HepG2 (cell line): ENCODE data around the gene RAB43. TPM values are rescaled to one million over a fixed set of nuclear protein-coding genes. Genes with fewer than 3 reads are reported as not detected.

ENCODE experiments used
- AGO1 ChIP-seq: fragments of 200-400 bp; formaldehyde crosslinking; IDR thresholded peaks from 2 replicates; pipeline ENCODE4 v1.6.1; 2017; ENCODE audit warnings: mild to moderate bottlenecking, low read depth, low read length, moderate library complexity; ENCODE audit not compliant: poor library complexity, severe bottlenecking
- ARNT2 ChIP-seq: sonication (generic); formaldehyde crosslinking; IDR thresholded peaks from 2 replicates; pipeline ENCODE4 v1.8.0; 2022; ENCODE audit warnings: mild to moderate bottlenecking, low read depth, missing genetic modification reagents, moderate library complexity
- ATRX ChIP-seq: sonication (generic); formaldehyde crosslinking; IDR thresholded peaks from 2 replicates; pipeline ENCODE4 v1.4.0; 2020; ENCODE audit warnings: missing genetic modification reagents, borderline replicate concordance
- CERS6 ChIP-seq: sonication (generic); formaldehyde crosslinking; IDR thresholded peaks from 2 replicates; pipeline ENCODE4 v1.5.0; 2020; ENCODE audit warnings: missing genetic modification reagents
- DR1 ChIP-seq: sonication (generic); formaldehyde crosslinking; IDR thresholded peaks from 2 replicates; pipeline ENCODE4 v1.8.0; 2021; ENCODE audit warnings: mild to moderate bottlenecking, missing genetic modification reagents, inconsistent platforms
- HNRNPK ChIP-seq: fragments of 200-400 bp; formaldehyde crosslinking; IDR thresholded peaks from 2 replicates; pipeline ENCODE4 v1.6.1; 2018; ENCODE audit warnings: low read length, low read depth, moderate library complexity, mild to moderate bottlenecking; ENCODE audit not compliant: poor library complexity, severe bottlenecking
- HNRNPUL1 ChIP-seq: fragments of 200-400 bp; formaldehyde crosslinking; IDR thresholded peaks from 2 replicates; pipeline ENCODE4 v1.6.1; 2017; ENCODE audit warnings: low read depth, mild to moderate bottlenecking, low read length, moderate library complexity
- MAZ ChIP-seq, 2 experiments: sonication (generic) in 1 of 2; formaldehyde crosslinking in 1 of 2; IDR thresholded peaks; 2 replicates each; pipeline versions ENCODE4 v1.5.0 to v1.6.1; 2012 to 2020; ENCODE audit warnings: low read depth in 2 of 2, mild to moderate bottlenecking in 2 of 2, borderline replicate concordance in 1 of 2, improper control_type of control experiment in 1 of 2, low read length in 1 of 2, missing genetic modification reagents in 1 of 2, moderate library complexity in 1 of 2
- MIXL1 ChIP-seq: IDR thresholded peaks from 2 replicates; pipeline ENCODE4 v1.6.1; 2016
- MLLT10 ChIP-seq: sonication (generic); formaldehyde crosslinking; IDR thresholded peaks from 2 replicates; pipeline ENCODE4 v1.4.0; 2020; ENCODE audit warnings: missing genetic modification reagents
- MYPOP ChIP-seq: sonication (generic); formaldehyde crosslinking; IDR thresholded peaks from 2 replicates; pipeline ENCODE4 v1.8.1; 2023; ENCODE audit warnings: mild to moderate bottlenecking, moderate library complexity, missing genetic modification reagents
- POLR2A ChIP-seq, 2 experiments: IDR thresholded peaks; 2 replicates each; pipeline ENCODE4 v1.6.1; 2011; ENCODE audit warnings: low read depth in 2 of 2, low read length in 2 of 2, mild to moderate bottlenecking in 1 of 2, moderate library complexity in 1 of 2; ENCODE audit not compliant: insufficient read depth in 1 of 2
- RAD51 ChIP-seq: fragments of 450-650 bp; IDR thresholded peaks from 2 replicates; pipeline ENCODE4 v1.6.1; 2016; ENCODE audit warnings: borderline replicate concordance
- RCOR2 ChIP-seq: IDR thresholded peaks from 2 replicates; pipeline ENCODE4 v1.6.1; 2016; ENCODE audit warnings: missing biosample characterization, missing genetic modification reagents
- SIX1 ChIP-seq: sonication (generic); formaldehyde crosslinking; IDR thresholded peaks from 2 replicates; pipeline ENCODE4 v1.4.0; 2020; ENCODE audit warnings: missing genetic modification reagents, borderline replicate concordance
- SNAI1 ChIP-seq: sonication (generic); formaldehyde crosslinking; IDR thresholded peaks from 2 replicates; pipeline ENCODE4 v1.5.0; 2020; ENCODE audit warnings: mild to moderate bottlenecking, missing genetic modification reagents, borderline replicate concordance
- SP5 ChIP-seq: IDR thresholded peaks from 2 replicates; pipeline ENCODE4 v1.6.1; 2016; ENCODE audit warnings: low read depth, borderline replicate concordance
- TAF1 ChIP-seq: sonication (generic); formaldehyde crosslinking; IDR thresholded peaks from 2 replicates; pipeline ENCODE4 v1.4.0; 2020; ENCODE audit warnings: missing genetic modification reagents
- YEATS4 ChIP-seq: sonication (generic); formaldehyde crosslinking; IDR thresholded peaks from 2 replicates; pipeline ENCODE4 v1.4.0; 2020; ENCODE audit warnings: missing genetic modification reagents, borderline replicate concordance
- ZFP36L2 ChIP-seq: sonication (generic); formaldehyde crosslinking; IDR thresholded peaks from 2 replicates; pipeline ENCODE4 v1.4.0; 2020; ENCODE audit warnings: missing genetic modification reagents
- ZNF225 ChIP-seq: sonication (generic); formaldehyde crosslinking; IDR thresholded peaks from 2 replicates; pipeline ENCODE4 v1.4.0; 2020; ENCODE audit warnings: mild to moderate bottlenecking, missing genetic modification reagents
- ZNF274 ChIP-seq: sonication (generic); formaldehyde crosslinking; IDR thresholded peaks from 2 replicates; pipeline ENCODE4 v1.5.1; 2020; ENCODE audit warnings: mild to moderate bottlenecking, missing genetic modification reagents
- ZNF326 ChIP-seq: sonication (generic); formaldehyde crosslinking; IDR thresholded peaks from 2 replicates; pipeline ENCODE4 v1.4.0; 2020; ENCODE audit warnings: missing genetic modification reagents, borderline replicate concordance
- ZNF441 ChIP-seq: sonication (generic); formaldehyde crosslinking; IDR thresholded peaks from 2 replicates; pipeline ENCODE4 v1.7.0; 2021; ENCODE audit warnings: missing genetic modification reagents, borderline replicate concordance
- ZNF652 ChIP-seq: IDR thresholded peaks from 2 replicates; pipeline ENCODE4 v1.6.1; 2016; ENCODE audit warnings: low read depth, borderline replicate concordance
- ZNF781 ChIP-seq: sonication (generic); formaldehyde crosslinking; IDR thresholded peaks from 2 replicates; pipeline ENCODE4 v1.5.1; 2020; ENCODE audit warnings: borderline replicate concordance, mild to moderate bottlenecking, missing genetic modification reagents; ENCODE audit errors: not compliant biosample characterization
- ZSCAN21 ChIP-seq: sonication (generic); formaldehyde crosslinking; IDR thresholded peaks from 2 replicates; pipeline ENCODE4 v1.8.0; 2022; ENCODE audit warnings: mild to moderate bottlenecking, missing genetic modification reagents, moderate library complexity, borderline replicate concordance
- ZSCAN25 ChIP-seq: sonication (generic); formaldehyde crosslinking; IDR thresholded peaks from 2 replicates; pipeline ENCODE4 v1.8.0; 2022; ENCODE audit warnings: mild to moderate bottlenecking, missing genetic modification reagents
- polyA plus RNA-seq, 8 experiments: library from polyadenylated mRNA; depleted of rRNA in 3 of 8; stranded (reverse) in 7 of 8; unstranded in 1 of 8; fragments of >200 nt; fragmentation: Illumina TruSeq in 4 of 8; extraction: Trizol in 4 of 8; gene quantifications; 2 replicates each; pipeline versions ENCODE4 v1.2.1 to v1.2.3, GENCODE V29; 2011 to 2016; ENCODE audit warnings: low read depth in 4 of 8, missing spikeins in 1 of 8, mixed read lengths in 1 of 8; ENCODE audit not compliant: insufficient read depth in 1 of 8
- total RNA-seq, 5 experiments: library from RNA; depleted of rRNA; stranded (reverse); fragments of >200 nt; fragmentation: Illumina TruSeq; extraction: Trizol; gene quantifications; 2 replicates each; pipeline ENCODE4 v1.2.3, GENCODE V29; 2016; ENCODE audit warnings: low read depth in 1 of 5

Gene RAB43
- total and polyA plus RNA-seq, 2 of the 13 experiments (the other 11 are each of a cell fraction or from before 2014, with no cell fraction given), result 11.8 to 18.4 TPM

DNA sequence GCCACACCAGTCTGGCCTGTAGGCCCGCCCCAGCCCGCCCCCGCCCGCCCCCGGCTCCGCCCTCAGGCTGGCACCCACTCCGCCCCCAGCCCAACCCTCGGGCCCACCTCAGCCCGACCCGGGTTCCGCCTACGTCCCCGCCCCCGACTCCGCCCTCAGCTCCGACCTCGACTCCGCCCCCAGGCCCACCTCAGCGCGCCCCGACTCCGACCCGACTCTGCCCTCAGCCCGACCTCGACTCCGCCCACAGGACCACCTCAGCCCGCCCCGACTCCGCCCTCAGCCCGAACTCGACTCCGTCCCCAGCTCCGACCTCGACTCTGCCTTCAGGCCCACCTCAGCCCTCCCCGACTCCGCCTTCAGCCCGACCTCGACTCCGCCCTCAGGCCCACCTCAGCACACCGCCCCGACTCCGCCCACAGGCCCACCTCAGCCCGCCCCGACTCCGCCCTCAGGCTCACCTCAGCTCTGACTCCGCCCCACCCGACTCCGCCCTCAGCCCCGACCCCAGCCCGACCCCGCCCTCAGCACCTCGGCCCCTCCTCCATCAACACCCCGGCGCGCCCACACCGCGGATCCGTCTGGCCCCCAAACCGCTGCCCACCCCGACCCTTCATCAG is at the start of gene RAB43 (continued):
- TF ChIP-seq RCOR2 (no peak), ARNT2 (CRISPR knock-in tag) (0 out of 2 replicates have a peak, but pooled peaks have one; percentile 45), RAD51 (no peak), MAZ (IDR thresholded peaks at IDR 0.05; ENCODE audit: borderline replicate concordance, low read depth, low read length) (0 out of 2 replicates have a peak, but pooled peaks have one; percentile 9), MAZ (CRISPR knock-in tag; IDR thresholded peaks at IDR 0.05; ENCODE audit: low read depth) (no peak), TAF1 (CRISPR knock-in tag) (no peak), ZNF781 (CRISPR knock-in tag) (no peak), ZFP36L2 (no peak), AGO1 (peak; percentile 73), HNRNPK (peak; percentile 93), ZNF441 (CRISPR knock-in tag) (peak; percentile 93), MYPOP (no peak), ZNF326 (CRISPR knock-in tag) (no peak), CERS6 (CRISPR knock-in tag) (no peak), DR1 (peak; percentile 45; the same call in 1 of the 2 replicates), HNRNPUL1 (0 out of 2 replicates have a peak, but pooled peaks have one; percentile 30), SNAI1 (CRISPR knock-in tag) (no peak), ZSCAN25 (CRISPR knock-in tag) (no peak), ZNF274 (CRISPR knock-in tag) (no peak), ZSCAN21 (CRISPR knock-in tag) (0 out of 2 replicates have a peak, but pooled peaks have one; percentile 27), ZNF225 (CRISPR knock-in tag) (no peak), POLR2A (IDR thresholded peaks at IDR 0.05; ENCODE audit: insufficient read depth in 1 of 2, low read depth in 2 of 2, low read length in 2 of 2) (peak in 1 of 2 experiments; percentile 60; a peak in 1 of 4 replicates), ATRX (CRISPR knock-in tag) (no peak), ZNF652 (CRISPR knock-in tag) (no peak), SIX1 (no peak), YEATS4 (CRISPR knock-in tag) (0 out of 2 replicates have a peak, but pooled peaks have one; percentile 1), MIXL1 (CRISPR knock-in tag) (no peak), MLLT10 (CRISPR knock-in tag) (no peak), SP5 (CRISPR knock-in tag) (peak; percentile 50; the same call in 1 of the 2 replicates)
